Retinal pigment epithelial cell (primary cell): ENCODE results near the gene P2RX7.

Experiments used
- DNase-seq: peaks from one replicate; pipeline ENCODE4 v3.0.0-alpha.2; 2010; ENCODE audit warnings: low read depth
- H3K4me3 ChIP-seq: 2 replicates; pipeline ENCODE4 v1.5.1; 2011; ENCODE audit warnings: mild to moderate bottlenecking, low read length, control low read depth, moderate library complexity
- CTCF ChIP-seq: conservative IDR thresholded peaks from 2 replicates; pipeline ENCODE4 v1.5.1; 2011; ENCODE audit warnings: low read depth, low read length, control low read depth, inconsistent platforms

P2RX7 gene

GRCh38 chr12:121217761-121218160 is 85.1 kb downstream of the P2RX7 start:
- H3K4me3 ChIP-seq, result no peak overlapping the region
- DNase-seq, result no peak

GRCh38 chr12:121218588-121219352 is 86.1 kb downstream of the P2RX7 start:
- DNase-seq, result no peak
- no peak overlapping the region for H3K4me3 ChIP-seq
- no peak for TF ChIP-seq CTCF

More at GRCh38 chr12:121217761-121218160, 85.1 kb downstream of the P2RX7 start:
- TF ChIP-seq CTCF, result no peak

GRCh38 chr12:121219353-121219986 is 86.8 kb downstream of the P2RX7 start:
- TF ChIP-seq CTCF, result no peak
- H3K4me3 ChIP-seq, result no peak overlapping the region
- no peak for DNase-seq

GRCh38 chr12:121222847-121223246 is 90.2 kb downstream of the P2RX7 start:
- no peak overlapping the region for H3K4me3 ChIP-seq
- no peak for DNase-seq
- no peak for TF ChIP-seq CTCF

- H3K4me3 ChIP-seq, result no peak overlapping the region
- peak; percentile 25 for TF ChIP-seq CTCF
- DNase-seq, result no peak
Measured at GRCh38 chr12:121223292-121224285, 90.9 kb downstream of the P2RX7 start.

GRCh38 chr12:121224591-121224990 is 91.9 kb downstream of the P2RX7 start:
- DNase-seq, result no peak
- no peak overlapping the region for H3K4me3 ChIP-seq
- TF ChIP-seq CTCF, result no peak
